Measurements from ENCODE around the gene RIMBP2. TPM values are rescaled to one million over a fixed set of nuclear protein-coding genes. Genes with fewer than 3 reads are reported as not detected.
A peak's percentile ranks its signal among the peaks of the same experiment; 100 is the strongest.

The RIMBP2 gene
- total RNA-seq, 1 donor from 2014 or later: 0.25 TPM

GRCh38 chr12:130737731-130738130, 21.6 kb upstream of the RIMBP2 start:
- no peaks in the 10 kb centered on the region for H3K4me1 ChIP-seq
- peak; percentile 64 to 67 for DNase-seq (ENCODE audit: extremely low spot score in 2 of 2)
- H3K36me3 ChIP-seq: no peaks in the 10 kb centered on the region
- H3K4me3 ChIP-seq: no peak overlapping the region
- no peak overlapping the region for H3K27ac ChIP-seq
- intact Hi-C loops (cut with DNase I): no loop called here
- TF ChIP-seq CTCF (IDR thresholded peaks at IDR 0.05) (no peak), POLR2A (IDR thresholded peaks at IDR 0.05) (no peak), POLR2AphosphoS5 (IDR thresholded peaks at IDR 0.05; ENCODE audit: insufficient read depth in 1 of 2, low read depth in 1 of 2) (no peak)
- H3K9me3 ChIP-seq: no peaks in the 10 kb centered on the region
- no peaks in the 10 kb centered on the region for H3K27me3 ChIP-seq

GRCh38 chr12:130729344-130729743, 13.2 kb upstream of the RIMBP2 start:
- intact Hi-C loops (cut with DNase I): no loop called here
- TF ChIP-seq POLR2AphosphoS5 (IDR thresholded peaks at IDR 0.05; ENCODE audit: insufficient read depth in 1 of 2, low read depth in 1 of 2) (no peak), CTCF (IDR thresholded peaks at IDR 0.05) (no peak), POLR2A (IDR thresholded peaks at IDR 0.05) (no peak)
- peak in 1 of 2 donors; percentile 2 for DNase-seq (ENCODE audit: extremely low spot score in 2 of 2)

GRCh38 chr12:130728158-130729058, 12.3 kb upstream of the RIMBP2 start:
- no peaks in the 10 kb centered on the region for H3K36me3 ChIP-seq
- TF ChIP-seq CTCF (IDR thresholded peaks at IDR 0.05): no peak
- no peak for TF ChIP-seq POLR2A (IDR thresholded peaks at IDR 0.05)
- no peak for TF ChIP-seq POLR2AphosphoS5 (IDR thresholded peaks at IDR 0.05; ENCODE audit: insufficient read depth in 1 of 2, low read depth in 1 of 2)
- no peaks in the 10 kb centered on the region for H3K9me3 ChIP-seq
- H3K27me3 ChIP-seq: no peaks in the 10 kb centered on the region
- H3K27ac ChIP-seq: no peak overlapping the region
- peak; percentile 34 to 55 for DNase-seq (ENCODE audit: extremely low spot score in 2 of 2)
- H3K4me3 ChIP-seq: no peak overlapping the region
- no peaks in the 10 kb centered on the region for H3K4me1 ChIP-seq
- intact Hi-C loops (cut with DNase I): no loop called here

More at GRCh38 chr12:130729344-130729743, 13.2 kb upstream of the RIMBP2 start:
- Histone ChIP-seq H3K4me3 (no peak overlapping the region), H3K9me3 (no peaks in the 10 kb centered on the region), H3K27ac (no peak overlapping the region), H3K4me1 (no peaks in the 10 kb centered on the region), H3K27me3 (no peaks in the 10 kb centered on the region), H3K36me3 (no peaks in the 10 kb centered on the region)

GRCh38 chr12:130719263-130719859, 3.3 kb upstream of the RIMBP2 start:
- no peak overlapping the region for H3K27ac ChIP-seq
- no peaks in the 10 kb centered on the region for H3K27me3 ChIP-seq
- no peaks in the 10 kb centered on the region for H3K36me3 ChIP-seq
- H3K9me3 ChIP-seq: no peaks in the 10 kb centered on the region
- intact Hi-C loops (cut with DNase I): no loop called here
- no peak overlapping the region for H3K4me3 ChIP-seq
- peaks cover 25% of the 10 kb centered on the region for H3K4me1 ChIP-seq
- no peak for DNase-seq (ENCODE audit: extremely low spot score in 2 of 2)
- TF ChIP-seq POLR2A (IDR thresholded peaks at IDR 0.05): no peak
- no peak for TF ChIP-seq POLR2AphosphoS5 (IDR thresholded peaks at IDR 0.05; ENCODE audit: insufficient read depth in 1 of 2, low read depth in 1 of 2)
- TF ChIP-seq CTCF (IDR thresholded peaks at IDR 0.05): no peak

GRCh38 chr12:130717752-130718151, 1.7 kb upstream of the RIMBP2 start:
- TF ChIP-seq POLR2A (IDR thresholded peaks at IDR 0.05): no peak
- no peak for TF ChIP-seq POLR2AphosphoS5 (IDR thresholded peaks at IDR 0.05; ENCODE audit: insufficient read depth in 1 of 2, low read depth in 1 of 2)
- TF ChIP-seq CTCF (IDR thresholded peaks at IDR 0.05): no peak

More at GRCh38 chr12:130717752-130718151, 1.7 kb upstream of the RIMBP2 start:
- peaks cover 38% of the 10 kb centered on the region for H3K4me1 ChIP-seq
- H3K9me3 ChIP-seq: no peaks in the 10 kb centered on the region
- H3K27me3 ChIP-seq: no peaks in the 10 kb centered on the region
- H3K36me3 ChIP-seq: no peaks in the 10 kb centered on the region
- DNase-seq (ENCODE audit: extremely low spot score in 2 of 2): no peak
- H3K27ac ChIP-seq: no peak overlapping the region
- H3K4me3 ChIP-seq: no peak overlapping the region
- intact Hi-C loops (cut with DNase I): no loop called here

Data from vagina (tissue), 2 donors.